ENCODE measurements around the gene TBATA. TPM values are rescaled to one million over a fixed set of nuclear protein-coding genes. Genes with fewer than 3 reads are reported as not detected.

Gene TBATA
- total and polyA plus RNA-seq, 2 of the 8 experiments (the other 6 are each of a cell fraction or from before 2014, with no cell fraction given), result not detected

- TF ChIP-seq CHD7 (IDR thresholded peaks at IDR 0.05; ENCODE audit: insufficient replicate concordance, low read length), result no peak
- TF ChIP-seq CBX8 (IDR thresholded peaks at IDR 0.05; ENCODE audit: borderline replicate concordance, low read depth, low read length), result no peak
- no peak for TF ChIP-seq ATF3 (IDR thresholded peaks at IDR 0.05; ENCODE audit: insufficient read depth, low read depth, low read length)
- TF ChIP-seq SP1 (IDR thresholded peaks at IDR 0.05; ENCODE audit: low read depth, low read length), result no peak
- no peak for TF ChIP-seq MAX (IDR thresholded peaks at IDR 0.05)
- TF ChIP-seq E2F6 (IDR thresholded peaks at IDR 0.05), result no peak
- TF ChIP-seq SUZ12 (IDR thresholded peaks at IDR 0.05; ENCODE audit: low read length), result no peak
Observed at GRCh38 chr10:70723771-70724170, 61.4 kb downstream of the TBATA start (continued).

All from H1 (cell line).